Stimulated activated CD4-positive, alpha-beta T cell treated with anti-CD3 and anti-CD28 coated beads, Interleukin-15, amount 100 ng/mL, for 48 hours (primary cell): ENCODE measurements around the gene PBX1.

Experiments
- DNase-seq, 2 donors: peaks; one replicate each; pipeline ENCODE4 v3.0.0-alpha.2; 2020; ENCODE audit warnings: low read depth in 2 of 2

The PBX1 gene

DNA sequence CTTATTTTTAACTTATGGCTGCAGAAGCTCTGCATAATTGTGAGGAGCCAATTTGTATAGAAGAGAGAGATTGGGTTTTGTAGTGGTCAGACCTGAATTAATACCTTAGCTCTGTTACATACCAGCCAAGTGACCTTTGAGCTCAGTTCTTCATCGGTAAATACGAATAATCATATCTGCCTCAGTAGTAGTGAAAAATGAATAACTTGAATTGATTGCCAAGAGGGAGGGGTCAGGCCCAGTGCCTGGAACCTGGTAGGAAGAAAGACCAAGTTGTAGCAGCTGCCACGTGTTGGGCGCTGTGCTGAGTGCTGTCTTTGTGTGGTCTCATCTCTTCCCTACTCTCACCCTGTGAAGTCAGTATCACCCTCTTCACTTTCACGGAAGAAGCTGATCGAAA, 247.5 kb downstream of the PBX1 start:
- DNase-seq = no peak

DNA sequence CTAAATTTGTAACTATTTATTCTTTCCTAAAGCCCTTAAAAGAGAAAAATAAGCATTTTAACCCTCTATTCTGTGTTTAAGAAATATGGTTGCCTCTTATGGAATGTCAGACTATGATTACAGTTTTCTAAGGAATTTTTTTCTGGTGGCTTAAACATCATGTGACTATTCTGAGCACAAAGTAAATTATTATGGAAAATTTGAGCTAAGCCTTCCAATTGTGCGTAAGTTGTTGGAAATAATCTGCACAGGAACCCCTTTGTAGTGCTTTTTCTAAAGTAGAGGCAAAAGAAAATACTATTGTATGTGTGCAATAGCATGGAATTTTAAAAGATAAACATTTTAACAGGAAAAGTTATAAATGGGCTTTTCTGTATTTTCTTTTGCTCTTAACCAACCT, 254.8 kb downstream of the PBX1 start:
- DNase-seq = no peak

- DNase-seq = no peak
Measured at GRCh38 chr1:164821648-164822047, 262.7 kb downstream of the PBX1 start.

DNA sequence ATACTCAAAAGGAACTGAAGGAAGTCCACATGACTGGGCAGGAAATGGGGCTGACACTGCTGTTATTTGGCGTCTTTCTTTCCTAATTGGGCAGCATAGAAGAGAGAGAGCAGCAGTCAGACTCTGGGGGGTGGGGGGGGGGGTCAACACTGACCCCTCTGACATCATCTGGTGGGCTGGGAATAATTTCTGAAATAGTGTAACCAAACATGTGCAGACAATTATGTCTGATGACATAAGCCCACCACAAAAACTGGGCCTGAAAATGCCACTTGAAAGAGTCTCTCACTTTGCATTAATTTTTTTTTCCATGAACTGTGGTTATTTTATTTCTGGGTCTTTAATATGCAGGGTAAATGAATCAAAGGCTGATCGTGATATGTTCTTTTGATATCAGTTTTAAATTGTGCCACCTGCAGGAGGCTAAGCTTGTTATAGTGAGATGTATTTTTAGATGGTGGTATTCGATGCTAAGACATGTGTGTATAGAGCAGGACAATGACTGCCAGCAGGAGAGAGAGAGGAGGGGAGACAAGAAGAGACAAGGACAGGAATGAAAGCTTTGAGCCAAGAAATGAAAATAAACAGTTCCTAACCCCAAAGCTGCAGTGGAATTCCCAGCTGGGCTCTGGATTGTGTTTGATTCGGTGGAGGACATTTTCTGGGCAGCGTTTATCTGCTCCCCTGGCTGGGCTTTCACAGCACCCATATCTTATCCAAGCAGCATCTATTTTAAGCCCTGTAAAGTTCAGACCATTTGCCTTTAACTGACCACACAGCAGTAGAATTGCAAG, 264.7 kb downstream of the PBX1 start:
- DNase-seq = no peak

- DNase-seq = no peak
Measured at GRCh38 chr1:164824542-164824941, 265.6 kb downstream of the PBX1 start.

DNA sequence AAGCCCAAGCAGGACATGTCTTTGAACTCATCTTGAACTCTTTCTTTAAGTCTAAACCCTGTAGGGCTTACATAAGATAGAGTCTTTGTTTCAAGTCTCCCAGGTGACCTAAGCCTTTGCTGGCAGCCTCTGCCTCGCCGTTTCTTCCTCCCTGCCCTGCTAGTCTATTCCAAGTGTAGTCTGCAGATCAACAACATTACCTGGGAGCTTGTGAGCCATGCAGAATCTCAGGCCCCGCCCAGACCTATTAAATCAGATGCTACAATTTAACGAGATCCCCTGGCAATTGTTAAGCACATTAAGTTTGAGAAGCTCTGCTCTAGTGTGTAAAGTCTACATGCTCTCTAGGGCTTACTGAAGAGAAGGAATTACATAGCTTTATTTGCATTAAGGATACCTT, 271.6 kb downstream of the PBX1 start:
- DNase-seq = no peak

GRCh38 chr1:164834641-164835040, 275.7 kb downstream of the PBX1 start:
- no peak for DNase-seq

DNA sequence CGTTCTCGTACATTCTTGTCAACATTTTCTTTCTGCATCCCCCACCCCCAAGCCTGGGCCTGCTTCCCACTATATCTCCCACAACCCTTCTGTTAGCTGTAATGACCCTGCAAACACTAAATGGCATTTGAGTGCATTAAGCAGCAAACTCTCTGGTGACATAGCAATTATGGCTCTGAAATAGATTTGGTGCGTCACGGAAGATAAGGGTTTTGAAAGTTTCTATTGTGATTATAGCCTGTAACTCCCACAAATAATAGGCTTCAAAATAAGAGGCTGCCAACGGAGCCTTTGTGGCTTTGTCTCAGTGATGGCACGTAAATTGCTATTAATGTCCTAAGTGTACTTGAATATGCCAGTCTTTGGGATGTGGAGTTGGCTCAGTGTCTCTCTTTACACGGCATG, 277.6 kb downstream of the PBX1 start:
- no peak for DNase-seq

GRCh38 chr1:164838786-164839185, 279.8 kb downstream of the PBX1 start:
- DNase-seq = no peak

DNA sequence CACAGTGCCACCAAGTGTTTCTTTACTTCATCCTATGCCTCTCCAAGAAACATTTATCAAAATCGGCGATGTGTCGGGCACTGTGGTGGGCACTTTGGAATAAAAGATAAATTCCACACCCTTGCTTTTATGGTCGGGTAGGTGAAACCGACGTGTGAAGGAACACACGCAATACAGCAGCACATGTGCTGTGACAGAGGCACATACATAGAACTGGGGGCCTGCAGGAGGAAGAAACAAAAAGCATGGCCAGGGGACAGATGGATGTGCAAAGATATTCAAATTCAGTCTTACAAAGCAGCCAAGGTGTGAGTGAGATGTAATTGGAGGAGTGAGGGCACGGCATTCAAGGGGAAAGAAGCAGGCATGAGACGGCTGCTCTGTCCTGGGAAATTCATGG, 282.0 kb downstream of the PBX1 start:
- DNase-seq = no peak

- no peak for DNase-seq
Measured at GRCh38 chr1:164841702-164842465, 282.9 kb downstream of the PBX1 start.

GRCh38 chr1:164842870-164843269, 283.9 kb downstream of the PBX1 start:
- no peak for DNase-seq

DNA sequence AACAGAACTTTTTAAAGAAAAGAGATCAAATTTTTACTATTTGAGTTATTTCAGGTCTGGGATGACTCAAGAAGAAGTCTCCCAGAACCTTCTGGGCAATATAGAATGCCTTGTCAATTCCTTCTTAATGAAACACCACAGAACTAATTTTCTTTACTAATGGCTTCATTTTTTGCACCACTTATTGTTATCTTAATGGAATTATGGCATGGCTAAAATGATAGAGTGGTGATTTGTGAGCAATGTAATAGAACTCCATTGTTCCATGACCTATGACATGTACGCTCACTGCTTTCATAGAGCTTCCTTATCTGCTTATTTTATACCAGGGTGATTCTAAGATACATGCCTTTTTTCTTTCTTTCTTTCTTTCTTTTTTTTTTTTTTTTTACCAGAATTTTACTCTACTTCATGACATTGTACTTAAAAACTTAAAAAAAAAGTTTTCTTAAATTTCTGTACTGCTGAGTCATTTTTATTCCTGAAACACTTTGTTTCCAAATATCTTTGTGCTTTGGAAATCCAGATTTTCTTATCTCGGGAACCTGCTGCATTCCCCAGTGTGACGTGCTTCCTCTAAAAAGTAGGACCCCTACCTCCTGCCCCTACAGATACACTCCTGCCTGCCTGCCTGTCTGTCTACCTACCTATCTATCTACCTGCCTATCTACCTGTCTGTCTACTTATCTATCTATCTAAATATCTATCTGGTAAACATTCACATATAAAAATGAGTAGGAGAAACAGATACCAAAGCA, 284.9 kb downstream of the PBX1 start:
- DNase-seq = no peak

- no peak for DNase-seq
Measured at GRCh38 chr1:164846731-164847691, 288.0 kb downstream of the PBX1 start.

- DNase-seq = no peak
Measured at GRCh38 chr1:164853146-164853545, 294.2 kb downstream of the PBX1 start.

DNA sequence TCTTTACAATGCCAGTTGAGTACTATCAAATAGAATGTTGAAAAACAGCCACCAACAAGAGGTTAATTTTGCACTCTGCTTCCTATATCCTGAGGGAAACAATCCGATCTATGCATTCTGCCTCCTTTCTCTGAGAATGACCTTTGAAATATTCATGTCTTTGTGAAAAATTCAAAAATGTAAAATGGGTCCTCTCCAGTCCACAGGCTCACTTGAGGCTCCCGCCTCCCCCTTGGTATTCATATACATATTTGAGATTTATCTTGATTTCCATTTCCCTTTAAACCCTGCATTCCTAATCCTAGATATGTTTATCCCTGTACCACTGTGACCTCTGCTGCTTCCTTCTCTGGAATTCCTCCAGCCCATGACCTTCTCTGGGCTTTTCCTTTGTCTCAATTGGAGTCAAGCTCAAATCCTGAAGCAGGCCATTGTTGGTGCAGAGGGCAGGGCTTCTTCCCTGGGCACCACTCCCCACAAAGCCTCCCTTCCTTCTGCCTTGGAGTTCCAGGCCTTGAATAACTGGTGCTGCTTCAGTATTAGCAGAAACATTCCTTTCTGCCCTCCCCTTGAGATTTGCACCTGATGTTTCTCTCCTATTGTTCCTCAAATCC, 296.8 kb downstream of the PBX1 start:
- DNase-seq = no peak

- DNase-seq = no peak
Measured at GRCh38 chr1:164856381-164856780, 297.4 kb downstream of the PBX1 start.

GRCh38 chr1:164857439-164857838, 298.5 kb downstream of the PBX1 start:
- no peak for DNase-seq

DNA sequence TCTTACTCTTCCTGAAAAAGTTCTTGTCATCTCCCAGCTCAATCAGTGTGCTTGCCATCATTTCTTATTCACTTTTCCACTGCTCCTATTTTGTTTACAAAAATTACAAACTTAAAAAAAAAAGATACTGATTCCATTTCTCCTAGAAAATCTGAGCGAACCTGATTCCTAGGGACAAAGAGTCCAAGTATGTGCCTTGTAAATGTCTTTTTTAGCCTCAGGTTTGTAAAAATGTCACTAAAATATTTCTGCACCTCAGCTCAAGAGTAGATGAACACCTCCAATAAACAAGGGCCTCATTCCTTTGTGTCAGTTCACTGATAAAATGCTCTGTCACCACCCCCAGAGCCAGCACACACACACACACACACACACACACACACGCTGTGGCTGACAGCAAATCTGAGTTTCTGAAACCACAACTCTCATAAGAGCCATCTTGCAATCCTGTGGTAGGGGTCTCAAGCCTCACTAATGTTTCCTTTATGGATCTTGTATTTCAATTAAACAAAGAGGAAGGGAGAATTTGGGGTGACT, 299.2 kb downstream of the PBX1 start:
- DNase-seq = no peak

DNA sequence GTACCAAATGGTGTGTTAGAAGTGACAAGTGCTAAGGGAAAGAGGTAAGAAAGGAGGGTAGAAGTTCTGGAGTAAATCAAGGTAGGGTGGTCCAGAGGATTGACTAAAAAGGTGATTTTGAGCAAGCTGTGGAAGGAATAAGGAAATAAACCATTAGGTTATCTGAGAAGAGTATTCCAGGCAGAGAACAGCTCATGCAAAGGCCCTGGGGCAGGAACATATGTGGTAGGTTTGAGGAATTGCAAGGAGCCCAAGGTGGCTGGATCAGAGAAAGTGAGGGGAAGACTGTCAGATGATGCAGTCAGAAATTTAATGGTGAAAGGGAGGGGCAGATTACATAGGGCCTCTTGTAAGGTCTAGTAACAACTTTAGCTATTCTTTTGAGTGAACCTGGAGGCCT, 302.6 kb downstream of the PBX1 start:
- no peak for DNase-seq

GRCh38 chr1:164863056-164863455, 304.1 kb downstream of the PBX1 start:
- DNase-seq = no peak
